Body of pancreas (tissue), 4 donors: ENCODE data around the gene SNED1. TPM values are rescaled to one million over a fixed set of nuclear protein-coding genes. Genes with fewer than 3 reads are reported as not detected.

Experiments used
- ATAC-seq: fragments of 150-250 bp; one replicate; pipeline ENCODE4 v1.9.1; 2016
- DNase-seq, 4 donors: peaks; one replicate each; pipeline ENCODE4 v3.0.0-alpha.2; 2019
- H3K27ac ChIP-seq, 4 donors: fragments of 200-600 bp; sonication (generic); 1 replicate in 3 of 4; 2 replicates in 1 of 4; pipeline versions ENCODE4 v1.5.1 to v1.6.1; 2016 to 2019; ENCODE audit warnings: mild to moderate bottlenecking in 1 of 4, mixed read lengths in 1 of 4, moderate library complexity in 1 of 4
- H3K27me3 ChIP-seq, 2 donors: fragments of 200-600 bp; sonication (generic); one replicate each; pipeline ENCODE4 v1.6.0; 2016; ENCODE audit warnings: mild to moderate bottlenecking in 1 of 2
- H3K36me3 ChIP-seq, 2 donors: fragments of 200-600 bp; sonication (generic); replicated peaks in 1 of 2; 2 replicates each; pipeline ENCODE4 v1.5.1; 2016; ENCODE audit warnings: low read depth in 2 of 2; ENCODE audit not compliant: insufficient read depth in 1 of 2
- H3K4me1 ChIP-seq: fragments of 200-600 bp; sonication (generic); one replicate; pipeline ENCODE4 v1.6.0; 2016
- H3K4me3 ChIP-seq, 2 donors: fragments of 200-600 bp; sonication (generic); 1 replicate in 1 of 2; 2 replicates in 1 of 2; pipeline ENCODE4 v1.5.1; 2016 to 2019
- H3K9me3 ChIP-seq, 3 donors: fragments of 200-600 bp; sonication (generic); 1 replicate in 2 of 3; 2 replicates in 1 of 3; pipeline ENCODE4 v1.5.1; 2016
- CTCF ChIP-seq, 7 experiments: fragments of 450-650 bp in 4 of 7; fragments of 200-600 bp in 3 of 7; sonication (generic) in 3 of 7; IDR thresholded peaks; one replicate each; pipeline ENCODE4 v1.5.1; 2016 to 2019; ENCODE audit warnings: antibody characterized with exemption in 7 of 7
- POLR2A ChIP-seq, 3 donors: fragments of 450-650 bp; IDR thresholded peaks; one replicate each; pipeline ENCODE4 v1.6.1; 2016; ENCODE audit warnings: antibody characterized with exemption in 3 of 3, mild to moderate bottlenecking in 2 of 3
- WGBS, 2 donors: methylation state at CpG; one replicate each; pipeline ENCODE4 v1.1.5; 2017; 5-methylcytosine and 5-hydroxymethylcytosine counted together
- intact Hi-C: fragments of 100-400 bp; cut with DNase I; formaldehyde crosslinking; loops from one replicate; pipeline ENCODE4 v1.15.1; 2023
- total RNA-seq, 2 donors: library from RNA; depleted of rRNA; stranded (reverse); fragments of >200 nt; gene quantifications; one replicate each; pipeline ENCODE4 v1.1.0, GENCODE V29; 2016

Gene SNED1
- total RNA-seq, 2 donors from 2014 or later, result 13.5 to 33.0 TPM

GRCh38 chr2:241049739-241050623 lies 51.6 kb downstream of the SNED1 start:
- TF ChIP-seq POLR2A (IDR thresholded peaks at IDR 0.05), result no peak
- no peak for TF ChIP-seq CTCF (IDR thresholded peaks at IDR 0.05)
- Histone ChIP-seq H3K27me3 (no peaks in the 10 kb centered on the region), H3K4me3 (no peak overlapping the region), H3K27ac (no peak overlapping the region), H3K4me1 (no peaks in the 10 kb centered on the region), H3K36me3 (no peaks in the 10 kb centered on the region), H3K9me3 (no peaks in the 10 kb centered on the region)
- intact Hi-C loops, result no loop called here
- DNase-seq, result peak in 1 of 4 donors; percentile 3
- 66 to 79% methylated on average over 26 to 38 of the region's 38 CpGs for WGBS, 2 donors
- no peak for ATAC-seq

GRCh38 chr2:241050624-241051577 lies 52.5 kb downstream of the SNED1 start:
- WGBS, 2 donors, result 89 to 95% methylated on average over 4 to 18 of the region's 18 CpGs
- no peak for ATAC-seq
- TF ChIP-seq POLR2A (IDR thresholded peaks at IDR 0.05), result no peak
- TF ChIP-seq CTCF (IDR thresholded peaks at IDR 0.05), result no peak

GRCh38 chr2:241051578-241052487 lies 53.4 kb downstream of the SNED1 start:
- 92 to 96% methylated on average over 14 to 22 of the region's 33 CpGs for WGBS, 2 donors
- Histone ChIP-seq H3K27me3 (no peaks in the 10 kb centered on the region), H3K9me3 (no peaks in the 10 kb centered on the region), H3K4me1 (no peaks in the 10 kb centered on the region), H3K4me3 (no peak overlapping the region), H3K27ac (no peak overlapping the region), H3K36me3 (no peaks in the 10 kb centered on the region)
- no peak for TF ChIP-seq POLR2A (IDR thresholded peaks at IDR 0.05)
- TF ChIP-seq CTCF (IDR thresholded peaks at IDR 0.05), result no peak
- intact Hi-C loops, result no loop called here
- DNase-seq (peak in 1 of 4 donors; percentile 11), ATAC-seq (no peak)

More at GRCh38 chr2:241050624-241051577, 52.5 kb downstream of the SNED1 start:
- Histone ChIP-seq H3K27ac (no peak overlapping the region), H3K9me3 (no peaks in the 10 kb centered on the region), H3K36me3 (no peaks in the 10 kb centered on the region), H3K4me1 (no peaks in the 10 kb centered on the region), H3K4me3 (no peak overlapping the region), H3K27me3 (no peaks in the 10 kb centered on the region)
- intact Hi-C loops, result no loop called here
- DNase-seq, result peak in 1 of 4 donors; percentile 4

- ATAC-seq (no peak), DNase-seq (peak in 1 of 4 donors; percentile 4)
- WGBS, 2 donors, result 93 to 94% methylated on average over 29 to 30 of the region's 31 CpGs
- TF ChIP-seq POLR2A (IDR thresholded peaks at IDR 0.05), result no peak
- no peak for TF ChIP-seq CTCF (IDR thresholded peaks at IDR 0.05)
- H3K4me3 ChIP-seq, result no peak overlapping the region
- no peaks in the 10 kb centered on the region for H3K27me3 ChIP-seq
- no peaks in the 10 kb centered on the region for H3K9me3 ChIP-seq
- intact Hi-C loops, result no loop called here
- H3K36me3 ChIP-seq, result no peaks in the 10 kb centered on the region
- H3K4me1 ChIP-seq, result no peaks in the 10 kb centered on the region
- no peak overlapping the region for H3K27ac ChIP-seq
Measured at GRCh38 chr2:241052677-241053360, 54.4 kb downstream of the SNED1 start.
